GM18951 (cell line): Measurements from ENCODE around the gene C2CD2.

Source experiments
- POLR2A ChIP-seq: IDR thresholded peaks from 4 replicates; pipeline ENCODE4 v1.6.1; 2011; ENCODE audit warnings: mild to moderate bottlenecking; ENCODE audit not compliant: insufficient read length, insufficient read depth; ENCODE audit errors: extremely low read depth
- in situ Hi-C: fragments of 300-500 bp; cut with MboI; formaldehyde crosslinking; loops from one replicate; pipeline ENCODE4 v1.12.0; 2022; ENCODE audit warnings: low sequenced_read_pairs, mixed read lengths, inconsistent platforms; ENCODE audit not compliant: unreplicated experiment

The C2CD2 gene

DNA sequence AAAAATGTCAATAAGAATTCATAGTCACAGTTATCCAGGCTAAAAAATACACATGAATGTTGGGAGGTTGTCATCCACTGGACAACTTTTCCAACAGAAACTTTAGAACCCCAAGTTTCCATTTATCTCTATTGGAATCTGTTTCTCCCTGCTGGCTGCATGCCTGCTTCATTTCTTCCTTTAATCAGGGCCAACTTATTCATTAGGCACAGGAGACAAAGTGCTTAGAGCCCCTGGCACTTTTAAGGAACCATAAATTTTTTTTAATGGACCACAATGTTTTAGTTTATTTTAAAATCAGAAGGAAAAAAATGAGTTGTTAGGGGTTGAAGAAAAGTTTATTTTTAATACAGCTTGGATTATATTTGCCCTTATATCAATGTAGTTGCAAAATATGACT, 26.7 kb upstream of the C2CD2 start:
- no peak for TF ChIP-seq POLR2A
- in situ Hi-C loops, result no loop called here

DNA sequence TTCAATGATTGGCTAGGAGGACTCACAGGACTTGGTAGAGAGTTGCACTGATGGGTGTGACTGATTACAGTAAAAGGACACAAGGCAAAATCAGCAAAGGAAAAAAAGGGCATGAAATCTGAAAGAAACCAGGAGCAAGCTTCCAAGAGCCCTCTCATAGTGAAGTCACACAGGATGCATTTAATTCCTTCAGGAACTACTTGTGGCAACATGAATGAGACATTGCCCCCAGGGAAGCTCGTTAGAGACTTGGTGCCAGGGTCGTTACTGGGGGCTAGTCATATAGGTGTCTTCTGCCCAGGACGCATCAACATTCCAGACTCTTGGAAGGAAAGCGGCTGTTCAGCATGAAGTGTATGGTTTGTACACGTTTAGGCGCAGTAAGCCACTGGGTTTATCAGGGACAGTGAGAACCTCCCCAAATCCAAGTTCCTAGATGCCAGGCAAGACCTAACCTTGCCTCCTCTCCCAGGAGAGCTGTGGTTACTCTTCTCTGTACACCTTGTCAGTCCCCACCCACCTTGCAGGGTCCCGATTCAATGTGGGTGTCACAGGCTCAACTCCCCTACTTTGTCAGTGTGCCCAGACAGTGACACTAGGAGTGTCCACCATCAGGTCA, 26.0 kb upstream of the C2CD2 start:
- no peak for TF ChIP-seq POLR2A
- in situ Hi-C loops, result no loop called here

DNA sequence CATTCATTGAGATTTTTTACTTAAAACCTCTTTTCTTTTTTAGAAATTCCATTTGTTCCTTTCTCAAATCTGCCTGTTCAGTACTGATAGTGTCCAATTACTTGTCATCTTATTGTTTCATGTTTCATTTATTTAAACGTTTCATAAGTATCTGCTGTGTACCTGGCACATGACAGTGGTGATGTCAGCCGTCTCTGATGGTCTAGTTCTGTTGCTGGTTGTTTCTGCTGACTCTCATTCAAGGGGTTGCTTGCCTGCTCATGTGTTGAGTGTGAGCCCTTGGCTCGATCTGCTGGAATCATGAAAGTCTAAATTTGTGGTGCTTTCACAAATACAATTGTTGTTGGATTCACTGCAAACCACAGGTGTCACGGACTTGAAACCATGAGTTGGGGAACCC, 25.5 kb upstream of the C2CD2 start:
- in situ Hi-C loops, result no loop called here
- TF ChIP-seq POLR2A, result no peak

DNA sequence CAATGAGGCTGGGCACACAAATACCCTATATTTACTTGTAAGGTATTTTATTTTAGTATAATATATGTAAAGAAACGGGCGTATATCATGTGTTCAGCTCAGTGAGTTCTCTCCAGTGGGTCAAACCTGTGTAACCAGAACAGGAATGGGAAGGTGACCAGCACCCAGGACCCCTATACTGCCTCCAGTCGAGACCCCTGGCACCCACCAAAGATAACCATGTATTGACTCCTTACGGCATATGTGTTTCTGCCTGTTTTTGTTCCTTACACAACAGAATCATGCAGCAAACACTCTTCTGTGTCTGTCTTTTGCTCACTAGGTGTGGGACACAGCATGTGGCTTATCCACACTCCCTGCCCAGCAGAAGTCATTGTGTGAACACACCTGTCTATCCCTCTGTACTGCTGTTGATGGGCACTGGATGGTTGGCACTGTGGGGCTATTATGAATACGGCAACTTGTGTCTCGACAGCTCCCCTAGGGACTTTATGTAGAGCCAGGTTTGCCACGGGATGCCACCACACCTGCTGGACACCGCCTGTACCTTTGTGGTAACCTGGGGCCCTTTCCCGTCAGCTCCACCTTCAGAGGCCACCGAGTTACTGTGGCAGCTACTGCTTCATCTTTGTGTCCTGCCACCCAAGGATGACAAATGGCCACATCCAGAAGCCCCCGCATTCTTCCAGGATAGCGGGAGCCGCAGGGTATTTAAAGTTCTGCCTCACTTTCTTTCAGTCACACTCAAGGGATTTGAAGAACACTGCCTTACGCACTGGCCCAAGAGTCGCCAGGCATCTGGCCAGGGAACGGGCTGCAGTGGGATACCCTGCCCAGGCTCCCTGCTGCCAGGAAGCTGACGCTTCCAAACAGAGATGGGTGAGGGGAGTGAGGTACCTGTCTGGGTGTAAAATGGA, 23.5 kb upstream of the C2CD2 start:
- TF ChIP-seq POLR2A, result no peak
- in situ Hi-C loops, result no loop called here

DNA sequence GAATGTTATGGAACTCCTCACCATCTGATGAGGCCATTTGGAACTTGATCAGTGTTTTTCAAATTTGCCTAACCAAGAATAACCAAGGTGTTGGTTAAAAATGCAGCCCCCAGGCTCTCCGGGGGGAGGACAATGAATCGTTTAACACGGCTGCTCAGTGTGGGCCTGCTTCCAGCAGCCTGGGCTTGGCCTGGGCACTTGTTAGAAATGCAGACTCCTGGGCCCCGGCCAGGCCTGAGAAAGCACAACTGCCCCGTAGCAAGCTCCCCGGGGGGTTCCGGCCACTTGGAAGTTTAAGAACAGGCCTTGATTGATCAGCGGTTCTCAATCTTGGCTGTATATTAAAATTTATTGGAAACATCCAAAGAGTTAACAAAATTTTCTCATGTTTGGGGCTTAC, 22.8 kb upstream of the C2CD2 start:
- in situ Hi-C loops, result no loop called here
- TF ChIP-seq POLR2A, result no peak

DNA sequence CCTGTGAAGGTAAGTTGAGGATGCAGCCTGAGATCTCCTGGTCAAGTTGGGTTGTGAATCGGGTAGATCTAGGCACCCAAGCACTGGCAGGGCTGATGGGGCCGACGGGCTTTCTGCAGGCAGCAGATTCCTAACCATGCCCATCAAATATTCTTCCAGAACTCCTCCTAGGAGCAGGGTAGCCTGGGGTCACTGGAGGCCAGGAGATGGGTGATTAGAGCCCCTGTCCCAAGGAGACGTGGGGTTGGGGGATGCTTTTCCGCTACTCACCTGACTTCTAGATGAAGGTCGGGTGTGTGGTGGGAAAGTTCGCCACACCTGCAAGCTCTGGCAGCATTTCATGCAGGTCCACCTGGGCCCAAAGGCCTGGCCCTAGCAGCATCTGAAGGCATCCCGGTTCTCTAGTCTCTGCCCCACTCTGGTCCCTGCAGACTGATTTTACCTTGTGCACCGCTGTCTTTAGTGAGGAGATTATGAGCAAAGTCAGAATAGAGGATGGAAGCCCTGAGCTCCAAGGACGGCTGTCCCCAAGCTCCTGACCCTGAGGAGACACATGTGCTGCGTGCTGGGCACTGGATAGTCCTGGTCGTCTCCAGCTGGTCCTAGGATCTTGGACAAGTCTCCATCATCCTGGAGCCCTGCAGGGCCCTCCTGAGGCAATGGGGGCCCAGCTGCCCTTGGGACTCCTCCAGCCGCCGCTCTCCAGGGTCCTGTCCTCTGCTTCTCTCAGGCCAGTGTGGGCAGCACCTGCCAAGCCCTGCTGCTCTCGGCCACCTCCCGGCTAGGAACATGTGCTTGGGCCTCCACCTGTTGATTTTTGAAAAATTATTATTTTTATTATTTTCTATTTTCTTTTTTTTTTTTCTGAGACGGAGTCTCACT, 21.8 kb upstream of the C2CD2 start:
- in situ Hi-C loops, result no loop called here
- TF ChIP-seq POLR2A, result no peak

DNA sequence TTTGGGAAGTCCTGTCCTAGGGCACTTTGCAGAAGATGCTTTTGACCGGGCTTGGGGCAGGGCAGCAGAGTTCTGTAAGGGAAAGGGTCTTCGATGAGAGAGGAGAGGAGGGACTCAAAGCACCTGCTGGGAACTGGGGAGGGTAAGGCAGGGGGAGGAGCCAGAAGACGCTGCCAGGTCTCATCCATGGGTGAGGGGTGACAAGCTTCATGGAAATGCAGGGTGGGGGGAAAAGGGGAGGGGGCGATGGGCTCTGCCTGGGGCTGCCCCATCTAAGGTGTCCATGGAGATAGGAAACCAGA, 20.9 kb upstream of the C2CD2 start:
- TF ChIP-seq POLR2A, result no peak
- in situ Hi-C loops, result no loop called here

DNA sequence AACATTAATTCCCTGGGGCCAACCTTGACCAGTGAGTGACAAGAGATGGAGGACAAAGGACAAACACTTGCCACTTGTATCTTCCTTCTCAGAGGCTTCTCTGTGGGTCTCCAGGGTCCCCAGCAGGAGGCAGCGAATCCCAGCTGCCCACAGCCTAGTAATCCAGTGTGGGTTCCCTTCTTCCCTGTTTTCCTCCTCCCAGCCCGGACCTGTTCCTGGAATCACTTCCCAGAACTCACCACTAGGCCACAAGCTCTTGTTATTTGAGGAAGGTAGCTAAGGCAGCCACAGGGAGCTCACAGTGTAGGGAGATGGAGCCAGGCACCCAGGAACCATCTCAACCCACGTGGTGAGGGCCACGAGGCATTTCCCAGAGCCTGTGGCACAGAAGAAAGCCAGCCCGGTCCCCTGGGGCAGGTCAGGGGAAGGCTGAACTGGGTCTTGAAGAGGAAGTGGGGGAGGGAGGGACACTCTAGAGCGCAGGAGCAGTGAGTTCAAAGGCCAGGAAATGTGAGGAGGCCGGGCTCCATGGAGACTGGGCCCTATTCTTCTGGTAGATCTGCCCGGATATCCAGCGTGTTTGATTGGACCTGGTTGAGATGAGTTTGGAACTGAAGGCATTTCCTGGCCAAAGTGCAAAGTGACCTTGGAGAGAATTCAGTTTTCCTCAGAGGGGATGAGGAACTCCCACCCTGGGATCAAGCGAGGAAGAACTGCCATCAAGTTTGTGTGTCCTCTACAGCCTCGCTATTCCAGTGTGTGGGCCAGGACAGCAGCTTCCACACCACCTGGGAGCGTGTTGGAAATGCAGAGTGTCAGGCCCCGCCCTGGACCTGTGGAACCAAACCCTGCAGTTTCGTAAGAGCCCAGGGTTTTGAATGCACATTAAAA, 20.3 kb upstream of the C2CD2 start:
- in situ Hi-C loops, result no loop called here
- TF ChIP-seq POLR2A, result no peak

DNA sequence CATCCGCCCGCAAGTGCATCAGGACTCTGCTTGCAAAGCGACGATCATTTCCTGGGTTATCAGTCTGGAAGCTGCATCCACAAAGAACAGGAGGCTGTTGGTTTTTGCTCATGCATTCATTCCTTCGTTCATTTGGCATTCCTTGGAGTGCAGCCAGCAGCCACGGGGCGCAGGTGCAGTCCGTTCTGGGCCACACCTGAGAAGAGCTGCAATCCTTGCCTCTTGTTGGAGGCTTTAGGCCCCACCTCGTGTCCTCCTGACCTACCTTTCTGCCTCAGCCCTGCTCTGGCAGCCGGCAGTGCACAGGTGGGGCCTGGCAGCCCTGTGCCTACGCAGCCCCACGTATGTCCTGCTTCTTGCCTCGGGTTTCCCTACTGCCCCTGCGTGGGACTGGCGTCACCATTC, 19.6 kb upstream of the C2CD2 start:
- in situ Hi-C loops, result no loop called here
- no peak for TF ChIP-seq POLR2A

DNA sequence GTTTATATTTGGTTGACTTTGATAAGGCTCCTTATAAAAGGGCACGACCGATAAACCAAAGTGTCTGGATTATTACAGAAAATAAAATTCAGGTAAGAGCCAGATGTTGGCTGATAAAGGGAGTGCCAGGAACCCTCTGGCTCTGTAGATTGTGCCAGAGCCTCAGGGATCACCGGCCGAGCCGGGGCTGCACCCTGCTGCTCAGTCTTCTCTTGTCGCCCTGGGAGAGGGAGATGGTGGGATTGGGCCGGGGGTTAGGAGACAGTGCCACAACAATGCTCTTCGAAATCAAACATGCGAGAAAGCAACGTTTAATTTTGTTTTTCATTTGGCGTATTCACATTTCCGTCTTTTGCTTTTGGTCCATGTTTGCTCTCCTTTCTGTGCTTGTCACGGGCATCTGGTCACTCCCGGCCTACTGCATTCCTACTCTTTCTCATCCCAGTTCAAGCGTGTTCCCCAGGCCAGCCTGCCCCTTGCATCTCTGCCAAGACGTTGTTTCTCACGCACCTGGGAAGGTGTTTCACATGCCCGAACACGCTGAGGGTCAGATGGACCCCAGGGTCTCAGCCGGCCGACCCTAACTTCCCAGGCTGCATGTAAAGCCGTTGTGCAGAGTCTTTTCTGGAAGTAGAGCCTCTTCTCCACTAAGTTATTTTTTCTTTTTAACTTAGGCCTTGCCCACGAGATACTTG, 18.8 kb upstream of the C2CD2 start:
- in situ Hi-C loops, result no loop called here
- no peak for TF ChIP-seq POLR2A

DNA sequence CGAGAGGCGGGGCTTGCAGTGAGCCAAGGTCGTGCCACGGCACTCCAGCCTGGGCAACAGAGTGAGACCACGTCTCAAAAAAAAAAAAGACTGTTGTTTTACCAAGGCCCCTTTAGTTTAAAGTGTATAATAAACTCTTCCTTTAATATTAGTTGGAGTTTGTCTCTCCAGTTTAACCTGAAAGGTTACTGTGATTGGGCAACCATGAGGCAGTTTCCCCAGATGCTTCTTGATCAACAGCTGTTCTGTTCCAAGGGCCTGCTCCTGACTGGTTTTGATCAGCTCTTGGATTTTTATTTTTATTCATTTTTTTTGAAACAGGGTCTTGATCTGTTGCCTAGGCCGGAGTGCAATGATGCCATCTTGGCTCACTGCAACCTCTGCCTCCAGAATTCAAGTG, 18.1 kb upstream of the C2CD2 start:
- no peak for TF ChIP-seq POLR2A
- in situ Hi-C loops, result no loop called here
